Peyer's patch (tissue), 4 donors: ENCODE measurements around the gene REXO1.

Experiments
- POLR2A ChIP-seq, 2 donors: fragments of 450-650 bp; IDR thresholded peaks; one replicate each; pipeline ENCODE4 v1.5.1; 2017; ENCODE audit warnings: antibody characterized with exemption in 2 of 2, mild to moderate bottlenecking in 2 of 2, moderate library complexity in 2 of 2
- TF ChIP-seq, protein P1 (sequence below), 6 experiments: fragments of 450-650 bp in 4 of 6; fragments of 200-600 bp in 2 of 6; sonication (generic) in 1 of 6; IDR thresholded peaks; one replicate each; pipeline ENCODE4 v1.5.1; 2017 to 2019; ENCODE audit warnings: antibody characterized with exemption in 6 of 6, mild to moderate bottlenecking in 3 of 6, moderate library complexity in 1 of 6

DNA sequence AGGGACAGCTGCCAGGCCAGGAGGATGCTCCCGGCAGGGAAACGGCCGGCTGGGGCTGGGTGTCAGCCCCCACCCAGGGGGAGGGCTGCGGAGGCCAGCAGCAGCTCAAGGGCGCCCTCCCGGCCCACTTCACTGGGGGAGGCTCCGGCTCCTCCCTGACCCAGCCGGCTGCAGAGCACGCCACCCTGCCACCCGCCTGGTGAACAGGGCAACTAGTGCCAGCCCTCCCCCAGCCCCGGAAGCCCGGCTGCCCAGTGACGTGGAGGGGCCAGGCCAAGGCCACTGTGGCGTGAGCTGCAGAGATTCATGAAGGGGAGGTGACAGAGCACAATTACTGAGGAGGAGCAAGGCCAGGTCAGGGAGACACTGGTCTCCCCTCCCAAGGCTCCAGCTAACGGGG, 14.7 kb downstream of the REXO1 start:
- TF ChIP-seq, protein P1, sequence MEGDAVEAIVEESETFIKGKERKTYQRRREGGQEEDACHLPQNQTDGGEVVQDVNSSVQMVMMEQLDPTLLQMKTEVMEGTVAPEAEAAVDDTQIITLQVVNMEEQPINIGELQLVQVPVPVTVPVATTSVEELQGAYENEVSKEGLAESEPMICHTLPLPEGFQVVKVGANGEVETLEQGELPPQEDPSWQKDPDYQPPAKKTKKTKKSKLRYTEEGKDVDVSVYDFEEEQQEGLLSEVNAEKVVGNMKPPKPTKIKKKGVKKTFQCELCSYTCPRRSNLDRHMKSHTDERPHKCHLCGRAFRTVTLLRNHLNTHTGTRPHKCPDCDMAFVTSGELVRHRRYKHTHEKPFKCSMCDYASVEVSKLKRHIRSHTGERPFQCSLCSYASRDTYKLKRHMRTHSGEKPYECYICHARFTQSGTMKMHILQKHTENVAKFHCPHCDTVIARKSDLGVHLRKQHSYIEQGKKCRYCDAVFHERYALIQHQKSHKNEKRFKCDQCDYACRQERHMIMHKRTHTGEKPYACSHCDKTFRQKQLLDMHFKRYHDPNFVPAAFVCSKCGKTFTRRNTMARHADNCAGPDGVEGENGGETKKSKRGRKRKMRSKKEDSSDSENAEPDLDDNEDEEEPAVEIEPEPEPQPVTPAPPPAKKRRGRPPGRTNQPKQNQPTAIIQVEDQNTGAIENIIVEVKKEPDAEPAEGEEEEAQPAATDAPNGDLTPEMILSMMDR (IDR thresholded peaks at IDR 0.05) = no peak
- TF ChIP-seq POLR2A (IDR thresholded peaks at IDR 0.05) = no peak
